Effector CD4-positive, alpha-beta T cell (primary cell): ENCODE measurements around the gene SEPTIN8.

Experiments used
- DNase-seq: peaks from one replicate; pipeline ENCODE4 v3.0.0-alpha.2; 2020

SEPTIN8 gene

GRCh38 chr5:132781029-132781428 lies 4.0 kb upstream of the SEPTIN8 start:
- no peak for DNase-seq

- DNase-seq = no peak
Observed at GRCh38 chr5:132780577-132780976, 3.5 kb upstream of the SEPTIN8 start.

- DNase-seq = no peak
Observed at GRCh38 chr5:132779961-132780360, 2.9 kb upstream of the SEPTIN8 start.

- no peak for DNase-seq
Observed at GRCh38 chr5:132778856-132779255, 1.8 kb upstream of the SEPTIN8 start.

- no peak for DNase-seq
Observed at GRCh38 chr5:132778129-132778528, 1.1 kb upstream of the SEPTIN8 start.

GRCh38 chr5:132776938-132777208 lies 166 bp downstream of the SEPTIN8 start:
- DNase-seq = no peak

- DNase-seq = no peak
Observed at GRCh38 chr5:132776131-132776937, 705 bp downstream of the SEPTIN8 start.

- DNase-seq = no peak
Observed at GRCh38 chr5:132775476-132775961, 1.5 kb downstream of the SEPTIN8 start.

GRCh38 chr5:132774896-132775295 lies 2.1 kb downstream of the SEPTIN8 start:
- no peak for DNase-seq

- no peak for DNase-seq
Observed at GRCh38 chr5:132774406-132774805, 2.6 kb downstream of the SEPTIN8 start.

GRCh38 chr5:132773601-132774355 lies 3.3 kb downstream of the SEPTIN8 start:
- DNase-seq = no peak

GRCh38 chr5:132773114-132773513 lies 3.9 kb downstream of the SEPTIN8 start:
- DNase-seq = no peak

GRCh38 chr5:132772291-132773070 lies 4.6 kb downstream of the SEPTIN8 start:
- no peak for DNase-seq

GRCh38 chr5:132771503-132771998 lies 5.5 kb downstream of the SEPTIN8 start:
- DNase-seq = no peak

- DNase-seq = no peak
Observed at GRCh38 chr5:132770476-132771159, 6.4 kb downstream of the SEPTIN8 start.

- DNase-seq = no peak
Observed at GRCh38 chr5:132768485-132768868, 8.6 kb downstream of the SEPTIN8 start.

GRCh38 chr5:132767150-132767549 lies 9.9 kb downstream of the SEPTIN8 start:
- DNase-seq = no peak

- DNase-seq = no peak
Observed at GRCh38 chr5:132766806-132767055, 10.3 kb downstream of the SEPTIN8 start.

GRCh38 chr5:132766020-132766805 lies 10.8 kb downstream of the SEPTIN8 start:
- DNase-seq = no peak

- DNase-seq = no peak
Observed at GRCh38 chr5:132765311-132766019, 11.6 kb downstream of the SEPTIN8 start.

- DNase-seq = no peak
Observed at GRCh38 chr5:132764671-132765238, 12.3 kb downstream of the SEPTIN8 start.
